GM12878 (cell line): ENCODE results near the gene SUSD2.

Experiments
- CTCF ChIP-seq, 3 experiments: IDR thresholded peaks in 2 of 3; conservative IDR thresholded peaks in 1 of 3; 2 replicates each; pipeline ENCODE4 v1.5.1; 2011; ENCODE audit warnings: low read depth in 3 of 3, low read length in 3 of 3, mild to moderate bottlenecking in 3 of 3, control low read depth in 2 of 3, moderate library complexity in 2 of 3, inconsistent platforms in 1 of 3, mixed read lengths in 1 of 3; ENCODE audit not compliant: control insufficient read depth in 2 of 3, insufficient read depth in 1 of 3; ENCODE audit errors: extremely low read depth in 1 of 3
- POLR2AphosphoS5 ChIP-seq: IDR thresholded peaks from 2 replicates; pipeline ENCODE4 v1.6.1; 2011; ENCODE audit warnings: mild to moderate bottlenecking, low read length, inconsistent platforms
- SP1 ChIP-seq: IDR thresholded peaks from one replicate; pipeline ENCODE4 v1.6.1; 2011; ENCODE audit warnings: low read depth, low read length
- TAF1 ChIP-seq: IDR thresholded peaks from 2 replicates; pipeline ENCODE4 v1.6.1; 2011; ENCODE audit warnings: mild to moderate bottlenecking, low read depth, low read length, borderline replicate concordance
- ZNF207 ChIP-seq: fragments of 450-650 bp; IDR thresholded peaks from 2 replicates; pipeline ENCODE4 v1.6.1; 2014; ENCODE audit warnings: antibody characterized with exemption, mild to moderate bottlenecking, borderline replicate concordance
- ZSCAN29 ChIP-seq: fragments of 450-650 bp; IDR thresholded peaks from 2 replicates; pipeline ENCODE4 v1.6.1; 2017; ENCODE audit warnings: mild to moderate bottlenecking, moderate library complexity
- ZZZ3 ChIP-seq: IDR thresholded peaks from 2 replicates; pipeline ENCODE4 v1.6.1; 2011; ENCODE audit warnings: low read depth; ENCODE audit not compliant: control insufficient read depth, insufficient read length

GRCh38 chr22:24179478-24180210 lies 1.6 kb upstream of the SUSD2 start:
- no peak for TF ChIP-seq CTCF (IDR thresholded peaks at IDR 0.05 in 2 of 3, conservative IDR thresholded peaks at IDR 0.05 in 1 of 3; ENCODE audit: control insufficient read depth in 2 of 3, extremely low read depth in 1 of 3, insufficient read depth in 1 of 3, low read depth in 3 of 3, low read length in 3 of 3)
- TF ChIP-seq ZSCAN29: no peak
- TF ChIP-seq POLR2AphosphoS5: no peak
- no peak for TF ChIP-seq ZZZ3
- TF ChIP-seq TAF1: no peak
- TF ChIP-seq SP1: no peak
- TF ChIP-seq ZNF207: no peak
